Measurements from ENCODE around the gene GPNMB. TPM values are rescaled to one million over a fixed set of nuclear protein-coding genes. Genes with fewer than 3 reads are reported as not detected.

GPNMB gene
- total RNA-seq, 1 experiment from 2014 or later, result 1.2 TPM

GRCh38 chr7:23242935-23243334 lies 3.6 kb upstream of the GPNMB start:
- no peaks in the 10 kb centered on the region for H3K36me3 Mint-ChIP-seq (ENCODE audit: insufficient read depth in 1 of 3, low read depth in 3 of 3)
- no peak overlapping the region for H3T11ph ChIP-seq (ENCODE audit: low read length)
- no peak overlapping the region for H2AFZ ChIP-seq (ENCODE audit: low read length)
- no peak for DNase-seq
- no peak overlapping the region for H3K4me3 Mint-ChIP-seq
- no peak overlapping the region for H3K9ac ChIP-seq (ENCODE audit: extremely low read depth, insufficient read length, low read length)
- H2AK5ac ChIP-seq (ENCODE audit: insufficient read length, low read length), result no peak overlapping the region
- TF ChIP-seq CTCF (conservative IDR thresholded peaks at IDR 0.05), result no peak
- no peak overlapping the region for H3K56ac ChIP-seq (ENCODE audit: insufficient read length, low read depth, low read length)
- no peaks in the 10 kb centered on the region for H3K23me2 ChIP-seq (ENCODE audit: insufficient read length, low read depth, low read length, poor library complexity, severe bottlenecking)
- no peak overlapping the region for H2BK20ac ChIP-seq (ENCODE audit: low read depth, low read length, poor library complexity, severe bottlenecking)
- no peak overlapping the region for H3K23ac ChIP-seq (ENCODE audit: insufficient read length, low read depth, low read length)
- no peak overlapping the region for H4K8ac ChIP-seq (replicated peaks; ENCODE audit: insufficient read length, low read depth, low read length)
- H3K27ac Mint-ChIP-seq, result no peak overlapping the region
- no peaks in the 10 kb centered on the region for H3K79me1 ChIP-seq (ENCODE audit: insufficient read depth, low read depth, low read length, poor library complexity, severe bottlenecking)
- no peak overlapping the region for H3K18ac ChIP-seq (ENCODE audit: insufficient read length, low read depth, low read length)
- no peak overlapping the region for H4K91ac ChIP-seq (ENCODE audit: insufficient read length, low read depth, low read length)
- H2BK5ac ChIP-seq (ENCODE audit: insufficient read length, low read length), result no peak overlapping the region
- WGBS (ENCODE audit: extremely low coverage, insufficient read length, low lambda C conversion rate), result no CpG with 5 or more reads among the region's 4 CpGs
- H3K4ac ChIP-seq (ENCODE audit: low read depth, low read length), result no peak overlapping the region
- H2BK120ac ChIP-seq (ENCODE audit: low read depth, low read length, poor library complexity, severe bottlenecking), result no peak overlapping the region
- no peak overlapping the region for H3K4me2 ChIP-seq (ENCODE audit: insufficient read depth, insufficient read length, low read length)
- H3K27ac ChIP-seq (ENCODE audit: insufficient read length, low read depth, low read length), result no peak overlapping the region
- H4K20me1 ChIP-seq (ENCODE audit: control insufficient read depth, insufficient read depth, insufficient read length), result no peaks in the 10 kb centered on the region
- H3K27me3 Mint-ChIP-seq (ENCODE audit: low read depth), result no peaks in the 10 kb centered on the region
- H2BK12ac ChIP-seq (ENCODE audit: insufficient read length, low read depth, low read length), result no peak overlapping the region
- H3K14ac ChIP-seq (ENCODE audit: insufficient read depth, low read length), result no peak overlapping the region
- no peaks in the 10 kb centered on the region for H3K27me3 ChIP-seq (ENCODE audit: insufficient read depth, low read length)
- no peaks in the 10 kb centered on the region for H3K9me3 Mint-ChIP-seq
- no peaks in the 10 kb centered on the region for H3K4me1 ChIP-seq (ENCODE audit: insufficient read depth, low read length)
- H3K79me2 ChIP-seq (ENCODE audit: insufficient read depth, low read length), result no peaks in the 10 kb centered on the region
- no peaks in the 10 kb centered on the region for H3K9me3 ChIP-seq (ENCODE audit: control insufficient read depth, low read depth, low read length)
- peaks cover 0 to 5% of the 10 kb centered on the region in 2 experiments; a peak in 1 of 4 replicates for H3K4me1 Mint-ChIP-seq
- H4K5ac ChIP-seq (ENCODE audit: insufficient read length, low read depth, low read length), result no peak overlapping the region
- no peak overlapping the region for H2BK15ac ChIP-seq (ENCODE audit: low read depth, low read length)
